OCI-LY3 (cell line): Measurements from ENCODE around the gene SH3PXD2A.

ENCODE experiments used
- H2AFZ ChIP-seq: fragments of 200-600, 300-600 bp; shearing (Covaris generic); 2 replicates; pipeline ENCODE4 v1.6.0; 2014; ENCODE audit warnings: antibody characterized with exemption, low read depth, low read length
- H3K27ac ChIP-seq: fragments of 200-600, 300-600 bp; sonication (generic); 2 replicates; pipeline ENCODE4 v1.5.1; 2014; ENCODE audit warnings: mild to moderate bottlenecking, low read length, moderate library complexity, mixed read lengths
- H3K27me3 ChIP-seq: fragments of 200-600, 300-600 bp; sonication (generic); 2 replicates; pipeline ENCODE4 v1.6.1; 2014; ENCODE audit warnings: low read depth, low read length, mixed read lengths
- H3K36me3 ChIP-seq: fragments of 200-600, 300-600 bp; sonication (generic); replicated peaks from 2 replicates; pipeline ENCODE3; 2014; ENCODE audit warnings: low read depth, low read length, mixed read lengths
- H3K4me1 ChIP-seq: fragments of 300-600, 200-600 bp; sonication (generic); 2 replicates; pipeline ENCODE4 v1.6.1; 2014; ENCODE audit warnings: low read length, mixed read lengths
- H3K4me2 ChIP-seq: fragments of 200-600, 300-600 bp; sonication (generic); 2 replicates; pipeline ENCODE4 v1.6.1; 2014; ENCODE audit warnings: low read length, mixed read lengths
- H3K4me3 ChIP-seq: fragments of 300-600, 200-600 bp; sonication (generic); 2 replicates; pipeline ENCODE4 v1.5.1; 2014; ENCODE audit warnings: antibody characterized with exemption, mild to moderate bottlenecking, low read length, moderate library complexity
- H3K79me2 ChIP-seq: fragments of 300-600, 200-600 bp; shearing (Covaris generic); 2 replicates; pipeline ENCODE4 v1.6.1; 2014; ENCODE audit warnings: mild to moderate bottlenecking, low read length, mixed read lengths
- H3K9ac ChIP-seq: fragments of 300-600, 200-600 bp; shearing (Covaris generic); 2 replicates; pipeline ENCODE4 v1.6.0; 2014; ENCODE audit warnings: mild to moderate bottlenecking, low read length, moderate library complexity
- H3K9me3 ChIP-seq: fragments of 200-600, 300-600 bp; shearing (Covaris generic); 2 replicates; pipeline ENCODE4 v1.6.1; 2014; ENCODE audit warnings: low read length, mixed read lengths; ENCODE audit not compliant: insufficient read depth
- H4K20me1 ChIP-seq: fragments of 200-600, 300-600 bp; sonication (generic); 2 replicates; pipeline ENCODE4 v1.6.1; 2016; ENCODE audit warnings: low read length, mixed read lengths; ENCODE audit not compliant: insufficient read depth
- EZH2phosphoT487 ChIP-seq: fragments of 200-600 bp; shearing (Covaris generic); IDR thresholded peaks from 2 replicates; pipeline ENCODE4 v1.6.1; 2018; ENCODE audit warnings: antibody characterized with exemption, mixed run types, low read depth
- TF ChIP-seq, protein P1 (sequence below): fragments of 200-600, 300-600 bp; sonication (generic); IDR thresholded peaks from 2 replicates; pipeline ENCODE4 v1.5.1; 2014; ENCODE audit warnings: antibody characterized with exemption, low read length, low read depth

Gene SH3PXD2A

DNA sequence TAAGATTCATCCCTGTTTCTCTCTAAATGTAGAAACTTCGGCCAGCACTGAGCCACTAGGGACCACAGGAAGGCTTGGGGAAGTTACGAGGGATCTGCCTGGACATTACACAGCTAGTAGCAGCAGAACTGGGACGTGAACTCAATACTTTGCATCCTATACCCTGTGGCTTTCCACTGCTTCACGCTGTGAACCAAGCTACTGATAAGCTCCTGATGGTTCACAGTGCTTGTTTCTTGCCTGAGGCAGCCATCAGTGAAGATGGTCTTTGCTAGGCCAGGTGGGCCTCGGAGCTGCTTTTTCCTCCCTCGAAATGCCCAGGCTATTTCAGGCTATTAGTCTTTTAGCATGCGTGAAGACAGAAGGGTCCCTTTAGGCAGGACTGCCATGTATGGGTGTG is 132.7 kb downstream of the SH3PXD2A start:
- Histone ChIP-seq H2AFZ (no peak overlapping the region), H3K4me3 (no peak overlapping the region), H3K4me2 (no peak overlapping the region), H3K27me3 (peaks cover 3% of the 10 kb centered on the region; the same call in 1 of the 2 replicates), H3K9ac (no peak overlapping the region), H3K36me3 (no peaks in the 10 kb centered on the region), H3K4me1 (no peaks in the 10 kb centered on the region), H3K79me2 (no peaks in the 10 kb centered on the region), H3K9me3 (no peaks in the 10 kb centered on the region), H4K20me1 (no peaks in the 10 kb centered on the region), H3K27ac (no peak overlapping the region)
- no peak for TF ChIP-seq EZH2phosphoT487
- TF ChIP-seq, protein P1, sequence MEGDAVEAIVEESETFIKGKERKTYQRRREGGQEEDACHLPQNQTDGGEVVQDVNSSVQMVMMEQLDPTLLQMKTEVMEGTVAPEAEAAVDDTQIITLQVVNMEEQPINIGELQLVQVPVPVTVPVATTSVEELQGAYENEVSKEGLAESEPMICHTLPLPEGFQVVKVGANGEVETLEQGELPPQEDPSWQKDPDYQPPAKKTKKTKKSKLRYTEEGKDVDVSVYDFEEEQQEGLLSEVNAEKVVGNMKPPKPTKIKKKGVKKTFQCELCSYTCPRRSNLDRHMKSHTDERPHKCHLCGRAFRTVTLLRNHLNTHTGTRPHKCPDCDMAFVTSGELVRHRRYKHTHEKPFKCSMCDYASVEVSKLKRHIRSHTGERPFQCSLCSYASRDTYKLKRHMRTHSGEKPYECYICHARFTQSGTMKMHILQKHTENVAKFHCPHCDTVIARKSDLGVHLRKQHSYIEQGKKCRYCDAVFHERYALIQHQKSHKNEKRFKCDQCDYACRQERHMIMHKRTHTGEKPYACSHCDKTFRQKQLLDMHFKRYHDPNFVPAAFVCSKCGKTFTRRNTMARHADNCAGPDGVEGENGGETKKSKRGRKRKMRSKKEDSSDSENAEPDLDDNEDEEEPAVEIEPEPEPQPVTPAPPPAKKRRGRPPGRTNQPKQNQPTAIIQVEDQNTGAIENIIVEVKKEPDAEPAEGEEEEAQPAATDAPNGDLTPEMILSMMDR, result no peak

DNA sequence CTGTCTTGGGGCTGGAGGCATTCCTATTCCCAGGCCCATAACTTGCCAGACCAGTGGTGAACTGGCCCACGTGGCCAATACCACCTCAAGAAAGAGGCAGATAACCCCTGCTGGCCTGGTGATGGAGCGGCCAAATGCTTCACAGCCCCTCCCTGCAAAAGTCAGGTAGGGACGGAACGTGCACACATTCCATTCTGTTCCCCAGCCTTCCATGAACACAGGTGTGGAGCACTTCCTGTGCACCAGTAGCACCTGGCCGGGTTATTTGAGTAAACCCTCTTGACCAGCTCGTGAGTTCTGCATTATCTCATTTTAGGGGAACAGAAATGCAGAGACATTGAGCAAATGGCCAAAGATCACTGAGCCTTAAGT is 134.4 kb downstream of the SH3PXD2A start:
- no peak overlapping the region for H3K4me3 ChIP-seq
- no peak overlapping the region for H3K4me2 ChIP-seq
- no peaks in the 10 kb centered on the region for H3K36me3 ChIP-seq
- H3K79me2 ChIP-seq, result no peaks in the 10 kb centered on the region
- TF ChIP-seq, protein P1, result no peak
- TF ChIP-seq EZH2phosphoT487, result no peak
- H3K4me1 ChIP-seq, result no peaks in the 10 kb centered on the region
- no peaks in the 10 kb centered on the region for H4K20me1 ChIP-seq
- no peaks in the 10 kb centered on the region for H3K9me3 ChIP-seq
- peaks cover 3% of the 10 kb centered on the region; the same call in 1 of the 2 replicates for H3K27me3 ChIP-seq
- H3K9ac ChIP-seq, result no peak overlapping the region
- H2AFZ ChIP-seq, result no peak overlapping the region
- no peak overlapping the region for H3K27ac ChIP-seq

DNA sequence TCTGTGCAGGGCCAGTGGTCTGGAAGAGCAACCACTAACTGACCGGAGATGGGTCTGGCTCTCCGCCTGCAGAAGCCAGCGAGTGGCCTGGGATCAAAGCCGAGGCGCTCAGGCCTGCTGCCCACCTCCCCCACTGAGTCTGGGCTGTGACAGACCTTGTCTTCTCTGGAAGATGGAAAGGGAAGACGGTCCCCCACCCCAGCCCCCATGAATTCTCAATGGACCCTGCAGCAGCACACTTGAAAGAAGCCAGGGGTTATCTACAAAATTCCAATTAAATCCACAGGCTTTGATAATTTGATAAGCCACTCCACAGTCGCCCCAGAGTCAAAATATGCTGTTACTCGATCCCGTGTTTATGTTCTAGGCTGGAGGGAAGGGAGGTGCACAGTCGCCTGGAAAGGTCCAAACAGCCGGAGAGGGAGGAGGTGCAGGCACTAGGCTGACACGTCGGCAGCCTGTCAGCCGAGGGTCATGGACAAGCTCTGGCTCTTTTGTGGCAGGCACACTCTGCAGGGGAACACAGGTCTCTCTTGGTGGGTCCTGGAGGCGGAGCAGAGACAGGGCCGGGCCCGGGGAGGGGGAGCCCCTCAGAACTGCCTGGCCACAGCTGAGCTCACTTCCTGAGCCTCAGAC is 134.9 kb downstream of the SH3PXD2A start:
- Histone ChIP-seq H3K36me3 (no peaks in the 10 kb centered on the region), H3K4me2 (no peak overlapping the region), H2AFZ (no peak overlapping the region), H4K20me1 (no peaks in the 10 kb centered on the region), H3K9ac (no peak overlapping the region), H3K79me2 (no peaks in the 10 kb centered on the region), H3K27me3 (peaks cover 3% of the 10 kb centered on the region; the same call in 1 of the 2 replicates), H3K9me3 (no peaks in the 10 kb centered on the region), H3K4me3 (no peak overlapping the region), H3K4me1 (no peaks in the 10 kb centered on the region), H3K27ac (no peak overlapping the region)
- no peak for TF ChIP-seq EZH2phosphoT487
- TF ChIP-seq, protein P1, result no peak

DNA sequence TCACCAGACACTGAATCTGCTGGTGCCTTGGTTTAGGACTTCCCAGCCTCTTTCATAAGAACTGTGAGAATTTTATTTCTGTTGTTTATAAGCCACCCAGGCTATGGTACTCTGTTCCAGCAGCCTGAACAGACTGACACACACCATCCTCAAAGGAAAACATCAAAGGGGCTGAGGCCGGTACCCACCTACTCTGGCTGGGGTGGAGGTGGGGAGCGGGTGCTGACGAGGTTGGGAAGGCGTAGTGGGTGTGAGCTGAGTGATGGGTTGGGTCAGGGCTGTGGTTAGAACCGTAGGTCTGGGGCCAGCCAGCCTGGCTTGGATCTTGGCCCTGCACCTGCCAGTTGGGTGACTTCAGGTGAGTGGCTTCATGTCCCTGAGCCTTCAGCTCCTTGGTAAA is 136.3 kb downstream of the SH3PXD2A start:
- Histone ChIP-seq H2AFZ (no peak overlapping the region), H3K36me3 (no peaks in the 10 kb centered on the region), H3K4me2 (no peak overlapping the region), H3K4me1 (no peaks in the 10 kb centered on the region), H3K27me3 (peaks cover 3% of the 10 kb centered on the region; the same call in 1 of the 2 replicates), H3K4me3 (no peak overlapping the region), H3K79me2 (no peaks in the 10 kb centered on the region), H3K9ac (no peak overlapping the region), H3K27ac (no peak overlapping the region), H3K9me3 (no peaks in the 10 kb centered on the region), H4K20me1 (no peaks in the 10 kb centered on the region)
- TF ChIP-seq, protein P1, result no peak
- no peak for TF ChIP-seq EZH2phosphoT487
